ENCODE measurements around the gene TTLL5. TPM values are rescaled to one million over a fixed set of nuclear protein-coding genes. Genes with fewer than 3 reads are reported as not detected.

The TTLL5 gene
- total and polyA plus RNA-seq, 10 of the 15 experiments (the other 5 are each of a cell fraction or from before 2014, with no cell fraction given), result 3.2 to 25.9 (median 13.8) TPM

- TF ChIP-seq EED (IDR thresholded peaks at IDR 0.05; ENCODE audit: low read depth) (no peak), ETV6 (conservative IDR thresholded peaks at IDR 0.05 in 1 of 2, IDR thresholded peaks at IDR 0.05 in 1 of 2; ENCODE audit: borderline replicate concordance in 1 of 2, low read depth in 1 of 2) (no peak), CHD2 (IDR thresholded peaks at IDR 0.05; ENCODE audit: borderline replicate concordance, low read depth, low read length) (no peak), SMARCA5 (IDR thresholded peaks at IDR 0.05) (no peak), TBL1XR1 (IDR thresholded peaks at IDR 0.05; ENCODE audit: low read depth, low read length) (no peak), IRF5 (IDR thresholded peaks at IDR 0.05; ENCODE audit: borderline replicate concordance) (no peak), POLR2AphosphoS2 (IDR thresholded peaks at IDR 0.05; ENCODE audit: low read depth, low read length) (no peak), CEBPB (IDR thresholded peaks at IDR 0.05; ENCODE audit: borderline replicate concordance in 1 of 2, low read depth in 2 of 2, low read length in 2 of 2) (no peak), JUNB (IDR thresholded peaks at IDR 0.05) (no peak)
Observed at GRCh38 chr14:75805646-75806045, 144.6 kb downstream of the TTLL5 start (continued).

DNA sequence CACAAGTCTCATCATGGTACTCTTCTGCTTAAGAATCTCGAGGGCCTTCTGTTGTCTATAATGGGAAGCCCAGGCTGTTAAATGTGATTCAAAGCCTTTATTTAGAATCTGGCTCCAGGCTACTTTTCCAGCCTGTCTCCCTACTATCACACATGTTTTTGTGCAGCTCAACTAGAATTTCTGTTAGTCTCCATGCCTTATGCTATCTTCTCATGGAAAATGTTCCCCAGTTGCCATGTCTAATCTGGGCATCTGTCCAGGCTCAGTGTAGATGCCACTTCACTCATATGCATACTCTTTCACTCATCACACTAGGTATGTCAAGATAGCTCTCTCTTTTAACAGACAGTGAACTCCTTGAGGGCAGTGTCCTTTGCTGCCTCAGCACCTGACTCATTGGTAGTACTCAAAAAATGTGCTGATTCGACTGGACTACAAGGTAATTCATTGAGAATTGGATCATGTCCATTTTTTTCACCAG, 145.3 kb downstream of the TTLL5 start:
- POLR2A ChIA-PET, result interaction anchor here (0.7 kb wide), 1 partner anchor 118 kb away, joined by 4 read pairs; no protein-coding TSS in a partner anchor
- no peak overlapping the region for H2AFZ ChIP-seq (ENCODE audit: control insufficient read depth, low read depth, low read length)
- no peak for ATAC-seq
- no peak overlapping the region for H3K4me3 ChIP-seq
- H4K20me1 ChIP-seq (ENCODE audit: control insufficient read depth, insufficient read depth), result no peaks in the 10 kb centered on the region
- no peaks in the 10 kb centered on the region for H3K9me3 ChIP-seq (replicated peaks; ENCODE audit: control insufficient read depth, insufficient read depth, low read length)
- WGBS (ENCODE audit: insufficient coverage, insufficient replicate concordance, low lambda C conversion rate, missing lambda C conversion rate), result 41% methylated on average over 2 of the region's 2 CpGs
- H3K36me3 ChIP-seq (ENCODE audit: control insufficient read depth in 2 of 2, insufficient read depth in 2 of 2, low read length in 1 of 2), result no peaks in the 10 kb centered on the region; a peak in 1 of 4 replicates
- H3K27me3 ChIP-seq (replicated peaks in 1 of 2; ENCODE audit: control insufficient read depth in 2 of 2, insufficient read depth in 2 of 2, low read length in 1 of 2), result no peaks in the 10 kb centered on the region
- no peaks in the 10 kb centered on the region for H3K4me1 ChIP-seq (ENCODE audit: control insufficient read depth, insufficient read depth, low read length)
- no peaks in the 10 kb centered on the region for H3K79me2 ChIP-seq (ENCODE audit: control insufficient read depth, insufficient read depth, low read length)
- SMC1A ChIA-PET (ENCODE audit: uncharacterized antibody, unreplicated experiment), result no interaction called here
- H3K27ac ChIP-seq (ENCODE audit: control insufficient read depth, insufficient read depth), result no peak overlapping the region
- no peak overlapping the region for H3K9ac ChIP-seq (ENCODE audit: control insufficient read depth, insufficient read depth, low read length)
- H3K4me2 ChIP-seq (ENCODE audit: control insufficient read depth, insufficient read depth), result no peak overlapping the region
- FAIRE-seq, result no peak
- RAD21 ChIA-PET (ENCODE audit: unreplicated experiment), result no interaction called here
- no peak for DNase-seq (ENCODE audit: low read depth, low spot score)
- BruUV-seq (replicated peaks), result no TSS peak
- CTCF ChIA-PET, result no interaction called here
- in situ Hi-C loops (cut with MboI) (no loop called here), intact Hi-C loops (cut with micrococcal nuclease; ENCODE audit: unreplicated experiment) (loop anchor here (5.0 kb wide), 1 partner anchor 176 kb away; the partner anchor contains the start of gene TGFB3)
- TF ChIP-seq, protein P1, sequence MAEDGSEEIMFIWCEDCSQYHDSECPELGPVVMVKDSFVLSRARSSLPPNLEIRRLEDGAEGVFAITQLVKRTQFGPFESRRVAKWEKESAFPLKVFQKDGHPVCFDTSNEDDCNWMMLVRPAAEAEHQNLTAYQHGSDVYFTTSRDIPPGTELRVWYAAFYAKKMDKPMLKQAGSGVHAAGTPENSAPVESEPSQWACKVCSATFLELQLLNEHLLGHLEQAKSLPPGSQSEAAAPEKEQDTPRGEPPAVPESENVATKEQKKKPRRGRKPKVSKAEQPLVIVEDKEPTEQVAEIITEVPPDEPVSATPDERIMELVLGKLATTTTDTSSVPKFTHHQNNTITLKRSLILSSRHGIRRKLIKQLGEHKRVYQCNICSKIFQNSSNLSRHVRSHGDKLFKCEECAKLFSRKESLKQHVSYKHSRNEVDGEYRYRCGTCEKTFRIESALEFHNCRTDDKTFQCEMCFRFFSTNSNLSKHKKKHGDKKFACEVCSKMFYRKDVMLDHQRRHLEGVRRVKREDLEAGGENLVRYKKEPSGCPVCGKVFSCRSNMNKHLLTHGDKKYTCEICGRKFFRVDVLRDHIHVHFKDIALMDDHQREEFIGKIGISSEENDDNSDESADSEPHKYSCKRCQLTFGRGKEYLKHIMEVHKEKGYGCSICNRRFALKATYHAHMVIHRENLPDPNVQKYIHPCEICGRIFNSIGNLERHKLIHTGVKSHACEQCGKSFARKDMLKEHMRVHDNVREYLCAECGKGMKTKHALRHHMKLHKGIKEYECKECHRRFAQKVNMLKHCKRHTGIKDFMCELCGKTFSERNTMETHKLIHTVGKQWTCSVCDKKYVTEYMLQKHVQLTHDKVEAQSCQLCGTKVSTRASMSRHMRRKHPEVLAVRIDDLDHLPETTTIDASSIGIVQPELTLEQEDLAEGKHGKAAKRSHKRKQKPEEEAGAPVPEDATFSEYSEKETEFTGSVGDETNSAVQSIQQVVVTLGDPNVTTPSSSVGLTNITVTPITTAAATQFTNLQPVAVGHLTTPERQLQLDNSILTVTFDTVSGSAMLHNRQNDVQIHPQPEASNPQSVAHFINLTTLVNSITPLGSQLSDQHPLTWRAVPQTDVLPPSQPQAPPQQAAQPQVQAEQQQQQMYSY (CRISPR knock-in tag; IDR thresholded peaks at IDR 0.05), result no peak
- TF ChIP-seq EED (IDR thresholded peaks at IDR 0.05; ENCODE audit: low read depth), result no peak
- no peak for TF ChIP-seq CHD1 (IDR thresholded peaks at IDR 0.05; ENCODE audit: low read depth, low read length)
- no peak for TF ChIP-seq SREBF1 (IDR thresholded peaks at IDR 0.05; ENCODE audit: low read length)
- no peak for TF ChIP-seq IRF4 (IDR thresholded peaks at IDR 0.05; ENCODE audit: low read depth, low read length)
- no peak for TF ChIP-seq TCF7 (IDR thresholded peaks at IDR 0.05; ENCODE audit: borderline replicate concordance)
- TF ChIP-seq ZBTB33 (IDR thresholded peaks at IDR 0.05), result no peak
- no peak for TF ChIP-seq EP300 (IDR thresholded peaks at IDR 0.05; ENCODE audit: borderline replicate concordance in 1 of 2, control insufficient read depth in 1 of 2, low read depth in 2 of 2, low read length in 2 of 2)
- no peak for TF ChIP-seq POU2F2 (IDR thresholded peaks at IDR 0.05; ENCODE audit: borderline replicate concordance, low read depth, low read length)
